PC-9 (cell line): ENCODE results near the gene SF3B2. TPM values are rescaled to one million over a fixed set of nuclear protein-coding genes. Genes with fewer than 3 reads are reported as not detected.
"Not testable (repeated sequence)": the region's sequence is repeated elsewhere in the genome, so short reads cannot be mapped to it uniquely, and the experiment has no call there.

Source experiments
- BruUV-seq: library from RNA; stranded (reverse); fragments of 400-500 nt; replicated peaks from 2 replicates; lab custom pipeline; 2021; lab: Mats Ljungman, UMichigan
- CTCF ChIA-PET: fragments of 300-600 bp; sonication (Branson Sonifier 250); formaldehyde crosslinking; loops from one replicate; lab custom pipeline; 2022; ENCODE audit warnings: antibody characterized with exemption; lab: Charles Lee
- POLR2A ChIA-PET: fragments of 300-600 bp; sonication (Branson Sonifier 250); formaldehyde crosslinking; loops from one replicate; lab custom pipeline; 2022; ENCODE audit warnings: antibody characterized with exemption; ENCODE audit not compliant: unreplicated experiment; lab: Charles Lee
- DNase-seq, 2 experiments: peaks; one replicate each; pipeline versions ENCODE4 v3.0.0 to v3.0.0-alpha.2; 2015 to 2022; ENCODE audit warnings: mixed read lengths in 1 of 2
- H2AFZ ChIP-seq: fragments of 200-600 bp; sonication (generic); 2 replicates; pipeline ENCODE4 v1.8.1; 2017; ENCODE audit warnings: antibody characterized with exemption
- H3F3A ChIP-seq: fragments of 200-600 bp; sonication (generic); 2 replicates; pipeline ENCODE4 v1.8.1; 2017; ENCODE audit warnings: antibody characterized with exemption, mild to moderate bottlenecking, low read depth; ENCODE audit not compliant: insufficient read depth
- H3K27ac ChIP-seq: fragments of 200-600 bp; sonication (generic); 2 replicates; pipeline ENCODE4 v1.6.1; 2016; ENCODE audit warnings: mixed run types
- H3K27me3 ChIP-seq: fragments of 200-600 bp; sonication (generic); 2 replicates; pipeline ENCODE4 v1.6.1; 2016; ENCODE audit warnings: low read depth, mixed run types; ENCODE audit not compliant: insufficient read depth
- H3K36me3 ChIP-seq: fragments of 200-600 bp; sonication (generic); 2 replicates; pipeline ENCODE4 v1.6.1; 2016; ENCODE audit warnings: low read depth, mixed run types
- H3K4me1 ChIP-seq: fragments of 200-600 bp; sonication (generic); replicated peaks from 2 replicates; pipeline ENCODE4 v1.6.1; 2016; ENCODE audit warnings: mixed run types; ENCODE audit not compliant: insufficient read depth
- H3K4me2 ChIP-seq: fragments of 200-600 bp; sonication (generic); 2 replicates; pipeline ENCODE4 v1.6.1; 2017; ENCODE audit warnings: mixed run types
- H3K4me3 ChIP-seq: fragments of 200-600 bp; sonication (generic); 2 replicates; pipeline ENCODE4 v1.6.1; 2016; ENCODE audit warnings: mixed run types
- H3K79me2 ChIP-seq: fragments of 200-600 bp; sonication (generic); 2 replicates; pipeline ENCODE4 v1.6.1; 2017; ENCODE audit warnings: low read depth, mixed run types
- H3K9me2 ChIP-seq: fragments of 200-600 bp; sonication (generic); 2 replicates; pipeline ENCODE4 v1.8.1; 2017; ENCODE audit warnings: mild to moderate bottlenecking; ENCODE audit not compliant: insufficient read depth
- H3K9me3 ChIP-seq: fragments of 200-600 bp; sonication (generic); 2 replicates; pipeline ENCODE4 v1.8.1; 2016; ENCODE audit warnings: low read depth; ENCODE audit not compliant: insufficient read depth
- H4K20me1 ChIP-seq: fragments of 200-600 bp; sonication (generic); 2 replicates; pipeline ENCODE4 v1.8.1; 2017; ENCODE audit not compliant: insufficient read depth
- EZH2 ChIP-seq: fragments of 200-600 bp; sonication (generic); IDR thresholded peaks from 2 replicates; pipeline ENCODE4 v1.8.0; 2017; ENCODE audit warnings: antibody characterized with exemption, low read depth
- intact Hi-C: fragments of 100-400 bp; cut with micrococcal nuclease; formaldehyde crosslinking; loops from one replicate; pipeline ENCODE4 v1.10.0; 2022; ENCODE audit not compliant: unreplicated experiment
- total RNA-seq: library from RNA; stranded (reverse); gene quantifications from 2 replicates; pipeline ENCODE4 v1.2.3, GENCODE V29; 2021
- TF ChIP-seq, protein P1 (sequence below): fragments of 200-600 bp; sonication (generic); conservative IDR thresholded peaks from 2 replicates; pipeline ENCODE4 v1.6.1; 2017; ENCODE audit warnings: mixed run types, antibody characterized with exemption, mild to moderate bottlenecking, moderate library complexity

Gene SF3B2
- total RNA-seq, 1 experiment from 2014 or later, result 224 TPM

DNA sequence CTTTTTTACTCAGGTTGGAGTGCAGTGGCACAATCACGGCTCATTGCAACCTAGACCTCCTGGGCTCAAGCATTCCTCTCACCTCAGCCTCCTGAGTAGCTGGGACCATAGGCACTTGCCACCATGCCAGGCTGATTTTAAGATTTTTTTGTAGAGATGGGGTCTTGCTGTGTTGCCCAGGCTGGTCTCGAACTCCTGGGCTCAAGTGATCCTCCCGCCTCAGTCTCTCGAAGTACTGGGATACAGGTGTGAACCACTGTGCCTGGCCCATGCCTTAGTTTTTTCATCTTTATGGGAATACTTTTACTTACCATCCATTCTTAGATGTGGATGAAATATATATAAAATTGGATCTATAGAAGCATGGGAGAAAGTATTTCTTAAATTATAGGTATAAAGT, 23.1 kb downstream of the SF3B2 start:
- H3K27ac ChIP-seq, result no peak overlapping the region
- intact Hi-C loops, result no loop called here
- H3K4me3 ChIP-seq, result no peak overlapping the region
- H3F3A ChIP-seq, result peaks cover 18% of the 10 kb centered on the region; the same call in 1 of the 2 replicates
- TF ChIP-seq, protein P1, sequence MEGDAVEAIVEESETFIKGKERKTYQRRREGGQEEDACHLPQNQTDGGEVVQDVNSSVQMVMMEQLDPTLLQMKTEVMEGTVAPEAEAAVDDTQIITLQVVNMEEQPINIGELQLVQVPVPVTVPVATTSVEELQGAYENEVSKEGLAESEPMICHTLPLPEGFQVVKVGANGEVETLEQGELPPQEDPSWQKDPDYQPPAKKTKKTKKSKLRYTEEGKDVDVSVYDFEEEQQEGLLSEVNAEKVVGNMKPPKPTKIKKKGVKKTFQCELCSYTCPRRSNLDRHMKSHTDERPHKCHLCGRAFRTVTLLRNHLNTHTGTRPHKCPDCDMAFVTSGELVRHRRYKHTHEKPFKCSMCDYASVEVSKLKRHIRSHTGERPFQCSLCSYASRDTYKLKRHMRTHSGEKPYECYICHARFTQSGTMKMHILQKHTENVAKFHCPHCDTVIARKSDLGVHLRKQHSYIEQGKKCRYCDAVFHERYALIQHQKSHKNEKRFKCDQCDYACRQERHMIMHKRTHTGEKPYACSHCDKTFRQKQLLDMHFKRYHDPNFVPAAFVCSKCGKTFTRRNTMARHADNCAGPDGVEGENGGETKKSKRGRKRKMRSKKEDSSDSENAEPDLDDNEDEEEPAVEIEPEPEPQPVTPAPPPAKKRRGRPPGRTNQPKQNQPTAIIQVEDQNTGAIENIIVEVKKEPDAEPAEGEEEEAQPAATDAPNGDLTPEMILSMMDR, result no peak
- TF ChIP-seq EZH2, result no peak
- no peaks in the 10 kb centered on the region for H3K27me3 ChIP-seq
- 0 out of 2 replicates have a peak, but pooled peaks cover 7% of the 10 kb centered on the region for H3K36me3 ChIP-seq
- H3K4me2 ChIP-seq, result no peak overlapping the region
- POLR2A ChIA-PET, result no interaction called here
- no peak overlapping the region for H2AFZ ChIP-seq
- H3K9me3 ChIP-seq, result no peaks in the 10 kb centered on the region
- CTCF ChIA-PET, result no interaction called here
- DNase-seq, result no peak
- H3K9me2 ChIP-seq, result no peaks in the 10 kb centered on the region
- H3K4me1 ChIP-seq, result peaks cover 19% of the 10 kb centered on the region
- H4K20me1 ChIP-seq, result peaks cover 8% of the 10 kb centered on the region; the same call in 1 of the 2 replicates
- H3K79me2 ChIP-seq, result peaks cover 34% of the 10 kb centered on the region
- BruUV-seq, result no TSS peak

DNA sequence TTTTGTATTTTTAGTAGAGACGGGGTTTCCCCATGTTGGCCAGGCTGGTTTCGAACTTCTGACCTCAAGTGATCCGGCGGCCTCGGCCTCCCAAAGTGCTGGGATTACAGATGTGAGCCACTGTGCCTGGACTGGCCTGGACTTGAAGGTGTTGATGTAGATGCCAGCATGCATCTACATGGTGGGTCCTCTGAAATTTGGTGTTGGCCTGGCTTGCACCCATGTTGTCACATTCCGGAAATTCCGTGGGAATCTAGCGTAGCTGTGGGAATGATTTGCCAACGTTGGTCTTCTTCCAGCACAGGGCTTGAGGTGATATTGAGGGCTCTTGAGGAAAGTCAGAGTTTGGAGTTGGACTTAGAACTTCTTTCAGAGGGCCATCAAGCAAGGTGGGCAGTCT, 24.4 kb downstream of the SF3B2 start:
- ChIA-PET POLR2A (no interaction called here), CTCF (no interaction called here)
- H4K20me1 ChIP-seq, result peaks cover 7% of the 10 kb centered on the region; the same call in 1 of the 2 replicates
- H3K27me3 ChIP-seq, result no peaks in the 10 kb centered on the region
- no peak overlapping the region for H3K27ac ChIP-seq
- no peak overlapping the region for H3K4me3 ChIP-seq
- no peak for DNase-seq
- H3K36me3 ChIP-seq, result 0 out of 2 replicates have a peak, but pooled peaks cover 7% of the 10 kb centered on the region
- intact Hi-C loops, result no loop called here
- BruUV-seq, result no TSS peak
- H3K9me3 ChIP-seq, result no peaks in the 10 kb centered on the region
- peaks cover 22% of the 10 kb centered on the region for H3F3A ChIP-seq
- peaks cover 36% of the 10 kb centered on the region for H3K79me2 ChIP-seq
- no peaks in the 10 kb centered on the region for H3K9me2 ChIP-seq
- H3K4me1 ChIP-seq, result peaks cover 25% of the 10 kb centered on the region
- no peak overlapping the region for H3K4me2 ChIP-seq
- H2AFZ ChIP-seq, result no peak overlapping the region
- TF ChIP-seq EZH2, result no peak
- TF ChIP-seq, protein P1, result no peak

DNA sequence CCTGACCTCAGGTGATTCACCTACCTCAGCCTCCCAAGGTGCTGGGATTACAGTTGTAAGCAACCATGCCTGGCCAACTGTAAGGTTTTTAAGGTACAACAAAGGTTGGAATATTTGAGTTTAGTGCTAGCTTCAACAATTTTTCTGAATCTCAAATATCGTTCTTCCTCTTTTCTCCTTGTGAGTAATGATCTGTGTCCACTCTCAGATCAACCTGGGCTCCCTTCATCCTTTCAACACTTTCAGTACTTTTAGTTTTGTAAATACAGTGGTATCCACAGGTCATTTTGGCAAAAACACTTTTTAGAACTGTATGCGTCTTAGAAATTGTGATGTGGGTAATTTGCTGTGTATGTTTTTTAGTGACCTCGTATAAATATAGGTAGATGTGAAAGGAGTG, 25.8 kb downstream of the SF3B2 start:
- Histone ChIP-seq H3F3A (peaks cover 25% of the 10 kb centered on the region), H3K9me2 (no peaks in the 10 kb centered on the region), H3K4me2 (no peak overlapping the region), H3K27me3 (no peaks in the 10 kb centered on the region), H3K9me3 (no peaks in the 10 kb centered on the region), H3K79me2 (peaks cover 34% of the 10 kb centered on the region), H2AFZ (no peak overlapping the region), H4K20me1 (no peaks in the 10 kb centered on the region), H3K36me3 (0 out of 2 replicates have a peak, but pooled peaks cover 7% of the 10 kb centered on the region), H3K27ac (no peak overlapping the region), H3K4me1 (peaks cover 31% of the 10 kb centered on the region), H3K4me3 (no peak overlapping the region)
- ChIA-PET POLR2A (no interaction called here), CTCF (interaction anchor here (0.7 kb wide), 1 partner anchor 77 kb away, joined by 6 read pairs; no protein-coding TSS in a partner anchor)
- intact Hi-C loops, result no loop called here
- DNase-seq, result no peak
- TF ChIP-seq, protein P1, result no peak
- TF ChIP-seq EZH2, result no peak
- BruUV-seq, result no TSS peak

DNA sequence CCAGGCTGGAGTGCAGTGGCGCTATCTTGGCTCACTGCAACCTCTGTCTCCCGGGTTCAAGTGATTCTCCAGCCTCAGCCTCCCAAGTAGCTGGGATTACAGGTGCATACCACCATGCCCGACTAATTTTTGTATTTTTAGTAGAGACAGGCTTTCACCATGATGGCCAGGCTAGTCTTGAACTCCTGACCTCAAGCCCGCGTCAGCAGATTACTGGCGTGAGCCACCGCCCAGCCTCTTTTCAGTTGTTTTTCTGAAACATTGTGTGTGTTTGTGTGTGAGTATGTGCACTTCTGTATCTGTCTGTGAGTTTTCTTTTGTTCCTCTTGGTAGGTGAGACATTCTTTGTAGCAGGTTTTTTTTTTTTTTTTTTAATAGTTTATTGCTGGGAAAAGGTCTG, 26.8 kb downstream of the SF3B2 start:
- H3K36me3 ChIP-seq, H3K27ac ChIP-seq, DNase-seq, H2AFZ ChIP-seq, H3K4me2 ChIP-seq, intact Hi-C loops, BruUV-seq, H3K27me3 ChIP-seq, H3K4me3 ChIP-seq, H3K9me2 ChIP-seq, H3K9me3 ChIP-seq, POLR2A ChIA-PET, H4K20me1 ChIP-seq: not testable (repeated sequence)
- H3K79me2 ChIP-seq, result peaks cover 41% of the 10 kb centered on the region
- peaks cover 41% of the 10 kb centered on the region for H3K4me1 ChIP-seq
- H3F3A ChIP-seq, result peaks cover 34% of the 10 kb centered on the region
- CTCF ChIA-PET, result interaction anchor here (0.8 kb wide), 1 partner anchor 143 kb away, joined by 10 read pairs; no protein-coding TSS in a partner anchor
